GM19395 (cell line): Measurements from ENCODE around the gene SP110.
"Not testable (repeated sequence)": the region's sequence is repeated elsewhere in the genome, so short reads cannot be mapped to it uniquely, and the experiment has no call there.

Experiments used
- ATAC-seq: cut with Tn5 transposase; IDR thresholded peaks from one replicate; pipeline ENCODE4 v1.9.1; 2021; ENCODE audit warnings: mild to moderate bottlenecking, moderate library complexity; ENCODE audit not compliant: unreplicated experiment

SP110 gene

DNA sequence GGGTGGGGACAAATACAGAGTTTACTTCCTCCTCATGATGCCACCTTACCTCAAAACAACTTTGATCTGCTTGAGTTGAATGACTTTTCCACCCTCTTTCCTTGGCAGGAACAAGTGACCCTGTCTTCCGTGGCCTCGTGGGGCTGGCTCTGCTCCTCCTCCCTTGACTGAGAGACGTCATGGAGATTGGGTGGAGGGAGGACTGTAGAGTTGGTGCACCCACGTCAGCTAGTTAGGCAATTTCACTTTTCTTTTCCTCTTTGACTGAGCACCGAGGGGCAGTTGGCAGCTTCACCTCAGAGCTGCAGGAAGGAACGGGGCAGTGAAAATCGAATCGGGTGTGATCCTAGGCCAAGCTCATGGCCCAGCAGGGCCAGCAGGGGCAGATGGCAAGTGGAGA is 5.7 kb upstream of the SP110 start, which contains the start of gene SP140:
Gene SP140 (plus strand): TSS at position 251 of the 400 bp plus-strand sequence. CDS start 109 bp downstream, at position 360.
- ATAC-seq: peak; percentile 74

DNA sequence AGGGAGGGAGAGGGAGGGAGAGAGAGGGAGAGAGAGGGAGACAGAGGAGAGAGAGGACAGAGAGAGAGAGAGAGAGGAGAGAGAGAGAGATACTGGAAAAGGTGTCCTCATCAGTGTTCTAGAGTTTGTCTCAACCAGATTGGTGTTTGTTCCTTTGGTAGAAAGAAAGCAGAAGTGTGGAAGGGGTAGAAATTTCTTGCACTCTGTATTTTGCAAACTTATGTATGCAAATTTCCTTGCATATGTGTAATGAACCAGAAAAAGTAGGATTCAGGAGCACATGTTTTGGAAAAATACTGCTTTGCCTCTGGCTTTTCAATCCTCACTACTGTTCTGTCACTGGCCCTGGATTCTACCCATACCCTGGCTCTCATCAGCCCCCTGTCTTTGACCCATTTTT is 4.7 kb upstream of the SP110 start:
- no peak for ATAC-seq

DNA sequence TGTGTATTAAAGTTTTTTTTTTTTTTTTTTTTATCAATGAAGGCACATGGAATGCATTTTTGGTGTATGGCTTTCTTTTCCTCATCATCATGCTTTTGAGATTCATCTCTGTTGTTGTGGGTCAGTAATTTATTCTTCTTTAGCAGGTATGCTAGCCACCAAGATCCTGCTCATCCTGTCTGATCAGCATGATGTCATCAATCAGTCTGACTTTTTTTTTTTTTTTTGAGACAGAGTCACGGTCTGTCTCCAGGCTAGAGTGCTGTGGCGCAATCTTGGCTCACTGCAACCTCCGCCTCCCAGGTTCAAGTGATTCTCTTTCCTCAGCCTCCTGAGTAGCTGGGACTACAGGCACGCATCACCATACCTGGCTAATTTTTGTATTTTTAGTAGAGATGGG is 3.0 kb upstream of the SP110 start:
- ATAC-seq: not testable (repeated sequence)

DNA sequence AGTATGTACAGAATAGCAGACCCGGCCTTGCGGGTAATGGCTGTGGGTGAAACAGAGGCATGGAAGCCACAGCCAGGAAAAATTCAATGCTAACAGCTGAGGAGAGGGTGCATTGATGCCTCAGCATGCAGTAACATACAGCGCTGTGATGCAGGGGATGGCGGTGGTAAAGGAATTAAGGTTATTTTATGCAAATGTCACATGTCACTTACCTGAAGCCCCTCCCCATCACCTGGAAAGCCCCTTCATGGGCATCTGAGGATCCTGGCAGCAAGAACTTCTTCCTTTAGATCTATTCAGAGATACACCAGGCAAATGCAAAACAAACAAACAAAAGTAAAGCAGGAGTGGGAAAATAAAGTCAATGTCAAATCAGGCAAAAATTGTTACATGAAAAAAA is 1.7 kb upstream of the SP110 start:
- no peak for ATAC-seq

DNA sequence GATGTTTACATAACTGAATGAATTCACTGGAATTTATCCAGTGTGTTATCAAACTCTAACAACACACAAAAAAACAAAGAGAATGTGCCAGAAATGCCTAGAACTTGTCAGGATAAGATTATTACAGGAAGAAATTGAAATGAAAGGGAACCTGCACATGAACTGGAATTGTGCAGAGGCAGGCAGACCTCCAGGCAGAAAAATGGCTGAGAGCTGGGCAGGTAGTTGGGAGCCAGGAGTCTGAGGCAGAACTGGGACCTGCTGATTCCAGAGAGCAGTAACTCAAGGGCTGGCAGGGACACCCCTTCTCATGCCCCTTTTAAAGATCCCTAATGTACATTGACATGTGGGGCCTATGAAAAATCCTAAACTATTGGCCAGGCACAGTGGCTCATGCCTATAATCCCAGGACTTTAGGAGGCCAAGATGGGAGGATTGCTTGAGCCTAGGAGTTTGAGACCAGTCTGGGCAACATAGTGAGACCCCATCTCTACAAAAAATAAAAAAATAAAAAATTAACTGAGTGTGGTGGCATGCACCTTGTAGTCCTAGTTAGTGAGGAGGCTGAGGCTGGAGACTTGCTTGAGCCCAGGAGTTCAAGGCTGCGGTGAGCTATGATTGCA is 674 bp upstream of the SP110 start:
- ATAC-seq: no peak

DNA sequence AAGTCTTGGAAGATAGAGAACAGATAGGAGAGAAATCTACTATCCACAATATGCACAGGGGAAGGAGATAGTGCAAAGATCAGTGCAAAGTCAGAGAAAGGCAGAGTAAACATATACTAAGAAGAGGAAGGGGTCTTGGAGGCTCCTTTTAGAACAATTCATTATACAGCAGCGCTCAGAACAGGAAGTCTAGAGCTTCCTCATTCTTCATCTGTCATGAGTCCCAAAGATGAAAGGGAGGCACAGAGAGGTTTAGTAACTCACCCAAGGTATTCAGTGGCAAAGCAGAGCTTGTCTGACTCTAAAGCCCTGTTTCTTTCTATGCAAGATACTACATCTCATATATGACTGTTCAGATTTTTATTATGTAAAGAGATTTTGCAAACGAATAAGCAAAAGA is 1.4 kb downstream of the SP110 start:
- ATAC-seq: peak; percentile 31

DNA sequence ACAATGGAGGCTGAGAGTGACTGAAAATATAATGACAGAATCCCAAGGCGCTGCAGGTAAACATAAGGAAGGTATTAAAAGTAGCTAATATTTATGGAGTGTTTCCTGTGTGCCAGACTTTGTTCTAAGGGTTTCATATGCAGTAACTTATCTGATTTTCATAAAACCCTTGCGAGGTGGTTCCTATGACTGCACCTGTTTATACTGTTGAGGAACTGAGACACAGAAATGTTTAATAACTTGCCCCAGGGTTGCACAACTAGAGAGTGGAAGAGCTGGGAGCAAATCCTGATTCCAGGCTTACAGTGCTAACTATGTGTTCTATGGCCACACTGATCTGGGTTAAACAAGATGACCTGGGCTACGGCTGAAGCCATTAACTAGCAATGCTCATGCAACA is 2.4 kb downstream of the SP110 start:
- no peak for ATAC-seq

DNA sequence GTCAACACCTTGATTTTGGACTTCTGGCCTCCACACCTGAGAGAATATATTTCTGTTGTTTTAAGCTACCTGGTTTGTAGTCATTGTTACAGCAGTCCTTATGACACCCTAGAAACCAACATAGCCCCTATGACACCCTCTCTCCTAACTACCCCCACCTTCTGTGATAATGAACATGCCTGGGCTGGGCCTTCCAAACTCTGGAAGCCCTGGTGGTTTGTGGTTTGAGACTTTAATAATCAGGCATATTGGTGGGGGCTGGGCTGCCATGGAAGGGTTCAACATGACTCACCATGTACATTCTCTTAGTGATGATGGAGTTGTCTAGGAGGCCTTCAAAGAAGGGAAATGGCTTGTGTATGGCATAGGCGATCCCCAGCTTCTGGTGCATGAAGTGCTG is 3.3 kb downstream of the SP110 start:
- ATAC-seq: no peak

DNA sequence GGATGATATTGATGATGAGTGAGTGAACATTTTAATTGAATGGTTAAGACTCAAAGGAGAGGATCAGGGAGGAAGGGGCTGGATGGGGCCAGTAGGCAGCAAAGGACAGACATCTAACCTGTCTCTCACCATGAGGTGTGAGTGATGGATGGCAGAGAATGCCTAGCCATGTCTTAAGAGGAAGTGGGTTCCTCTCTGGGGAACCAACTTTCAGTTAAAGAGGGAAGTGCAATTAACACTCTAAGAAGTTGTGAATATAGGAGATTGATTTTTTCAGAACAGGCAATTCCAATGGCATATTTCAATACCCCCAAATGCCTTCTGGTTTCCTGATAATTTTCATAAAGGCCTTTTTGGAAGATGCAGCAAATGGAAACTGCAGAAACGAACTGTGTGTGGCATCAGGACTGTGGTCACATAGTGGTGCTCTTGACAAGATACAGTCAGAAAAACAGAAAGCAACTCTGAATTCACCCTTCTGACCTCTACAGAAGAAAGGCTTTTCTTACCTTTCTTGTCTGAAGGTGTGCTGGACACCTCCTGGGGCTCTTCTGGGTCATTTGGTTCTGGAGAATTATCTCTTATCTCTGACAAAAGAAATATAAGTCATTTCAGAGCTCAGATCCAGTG is 10.2 kb downstream of the SP110 start:
- no peak for ATAC-seq

DNA sequence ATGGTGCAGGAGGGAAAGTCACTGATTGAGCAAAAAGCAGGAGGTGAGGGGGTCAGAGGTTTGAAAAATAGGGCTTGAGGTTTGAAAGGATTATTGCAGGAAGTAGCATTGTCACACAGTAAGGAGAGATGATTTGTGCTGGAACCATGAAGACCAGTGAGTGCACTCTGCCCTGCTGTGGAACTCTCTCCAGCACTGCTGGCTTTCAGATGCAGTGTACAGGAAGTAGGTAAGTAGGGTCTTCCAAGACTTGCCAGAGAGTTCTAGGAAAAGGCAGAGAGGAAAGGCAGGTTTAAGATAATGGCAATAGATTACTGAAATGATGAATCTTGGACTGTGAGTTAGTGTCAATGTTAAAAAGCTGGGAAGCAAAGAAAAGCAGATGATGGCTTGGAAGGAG is 11.2 kb downstream of the SP110 start:
- ATAC-seq: no peak

DNA sequence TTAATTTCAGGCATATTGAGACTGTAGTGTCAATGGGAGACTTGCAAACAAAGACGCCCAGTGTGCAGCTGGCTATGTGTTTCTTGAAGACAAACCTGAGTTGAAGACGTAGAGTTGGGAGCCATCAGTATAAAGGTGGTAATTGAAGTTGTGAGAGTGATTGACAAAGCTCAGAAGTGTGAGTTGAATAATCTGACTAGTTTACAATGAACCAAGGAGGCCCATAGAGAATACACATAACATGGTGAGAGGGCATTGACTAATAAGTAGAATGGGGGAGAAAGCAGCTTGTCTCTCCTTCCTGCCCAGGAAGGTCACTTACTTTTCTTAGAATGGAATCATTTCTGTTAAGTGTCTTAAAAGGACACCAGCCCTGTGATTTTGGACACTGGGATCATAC is 14.1 kb downstream of the SP110 start:
- no peak for ATAC-seq

DNA sequence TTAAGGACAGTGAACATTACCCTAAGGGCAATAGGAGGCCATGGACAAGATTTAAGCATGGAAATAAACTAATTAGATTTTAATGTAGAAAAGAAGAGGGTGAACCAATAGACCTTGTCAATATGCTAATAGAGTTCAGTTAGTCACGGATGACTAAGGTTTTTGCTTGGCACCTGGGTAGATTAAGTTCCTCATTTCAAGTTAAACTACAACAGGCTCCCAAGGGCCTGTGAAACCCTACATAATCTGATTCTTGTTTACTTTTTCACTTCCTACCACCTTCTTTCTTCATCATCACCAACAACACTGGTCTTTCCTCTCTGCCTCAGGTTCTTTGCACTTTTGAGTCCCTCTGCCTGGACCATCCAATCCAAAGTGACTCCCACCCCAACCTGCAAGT is 14.8 kb downstream of the SP110 start:
- peak; percentile 51 for ATAC-seq

DNA sequence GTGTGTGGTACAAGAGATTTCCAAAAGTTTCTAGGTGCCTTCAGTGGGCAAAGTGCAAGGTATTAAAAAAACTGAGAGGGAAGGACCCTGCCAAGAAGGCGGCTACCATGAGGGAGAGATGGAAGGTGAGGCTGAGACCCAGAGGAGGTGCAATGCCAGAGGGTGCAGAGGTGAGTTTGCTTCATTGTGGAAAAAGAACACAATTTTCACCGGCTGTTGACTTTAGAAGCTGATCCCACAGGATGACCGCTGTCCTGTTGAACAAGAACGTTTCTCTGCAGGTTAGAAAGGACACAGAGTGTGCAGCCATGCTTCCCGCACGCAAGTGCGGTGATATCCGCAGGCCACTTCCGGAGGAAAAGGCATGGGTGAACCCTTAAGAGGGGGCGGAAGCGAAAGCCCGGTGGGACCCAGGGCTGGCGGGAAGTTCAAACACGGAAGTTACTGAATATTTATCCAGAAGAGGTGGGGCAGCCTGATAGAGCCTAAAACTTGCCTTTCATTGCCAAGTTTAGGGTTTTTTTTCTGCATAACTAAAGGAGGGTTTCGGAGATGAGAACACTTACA is 16.6 kb downstream of the SP110 start:
- ATAC-seq: peak; percentile 55

DNA sequence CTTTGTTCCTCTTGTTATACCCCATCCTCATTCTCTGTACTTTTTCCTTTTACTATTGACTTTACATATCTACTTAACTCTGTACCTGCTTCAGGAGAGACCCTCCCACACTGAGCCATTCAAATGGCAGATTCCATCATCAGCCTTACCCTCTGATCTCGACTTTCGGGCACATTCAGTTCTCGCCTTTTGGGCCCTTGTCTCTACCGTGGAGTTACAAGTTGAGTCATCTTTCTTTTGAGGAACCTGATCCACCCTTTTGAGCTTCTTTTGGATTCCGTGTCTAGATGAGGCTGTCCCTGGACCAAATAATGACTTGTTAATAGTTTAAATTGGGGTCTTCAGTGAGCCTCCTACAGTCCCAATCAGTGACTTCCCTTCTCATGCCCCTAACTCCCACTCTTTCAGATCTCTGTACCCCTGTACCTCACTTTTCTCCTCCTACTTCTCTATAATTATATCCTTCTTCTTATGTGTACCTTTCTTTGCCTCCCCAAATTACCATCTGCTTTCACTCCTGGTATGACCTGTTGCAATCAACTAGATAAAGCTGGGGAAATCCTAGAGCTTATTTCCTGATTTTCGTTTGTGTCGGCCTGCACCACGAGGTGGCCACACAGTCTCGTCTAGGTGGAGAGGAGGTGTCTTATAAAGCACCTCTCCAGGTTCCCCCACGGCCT is 17.2 kb downstream of the SP110 start:
- ATAC-seq: peak; percentile 58

DNA sequence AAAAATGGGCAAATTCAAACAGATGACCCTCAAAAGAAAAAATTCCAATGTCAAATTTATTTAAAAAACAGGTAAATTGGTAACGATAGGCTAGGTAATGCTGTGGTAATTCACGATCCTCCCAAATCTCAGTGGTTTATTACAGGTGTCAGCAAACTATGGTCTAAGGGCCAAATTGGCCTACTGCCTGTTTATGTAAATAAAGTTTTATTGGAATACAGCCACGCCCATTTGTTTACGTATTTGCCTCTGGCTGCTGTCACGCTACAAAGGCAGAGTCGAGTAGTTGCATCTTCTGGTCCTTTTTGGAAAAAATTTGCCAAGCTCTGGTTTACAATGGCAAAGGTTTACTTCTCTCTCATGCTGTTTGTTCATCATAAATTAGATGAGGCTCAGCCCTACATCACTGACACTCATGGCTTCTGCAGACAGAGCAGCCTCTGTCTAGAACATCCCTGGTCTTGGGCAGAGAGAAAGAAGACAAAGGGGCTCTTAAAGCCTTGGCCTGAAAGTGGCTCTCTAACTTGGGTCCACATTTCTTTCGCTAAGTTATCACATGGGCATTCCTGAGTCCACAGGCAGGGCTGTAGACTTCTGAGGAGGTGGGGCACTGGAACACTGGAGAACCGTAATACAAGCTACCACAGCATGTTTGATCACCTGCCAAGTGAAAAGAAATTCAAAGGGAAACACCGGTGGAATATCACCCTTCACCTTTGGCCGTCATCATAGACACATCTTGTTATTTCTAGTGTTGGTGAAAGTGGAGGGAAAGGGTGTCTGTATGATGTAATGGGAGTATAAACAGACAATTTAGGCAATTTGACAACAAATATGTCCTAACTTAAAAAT is 34.8 kb downstream of the SP110 start:
- ATAC-seq: no peak

DNA sequence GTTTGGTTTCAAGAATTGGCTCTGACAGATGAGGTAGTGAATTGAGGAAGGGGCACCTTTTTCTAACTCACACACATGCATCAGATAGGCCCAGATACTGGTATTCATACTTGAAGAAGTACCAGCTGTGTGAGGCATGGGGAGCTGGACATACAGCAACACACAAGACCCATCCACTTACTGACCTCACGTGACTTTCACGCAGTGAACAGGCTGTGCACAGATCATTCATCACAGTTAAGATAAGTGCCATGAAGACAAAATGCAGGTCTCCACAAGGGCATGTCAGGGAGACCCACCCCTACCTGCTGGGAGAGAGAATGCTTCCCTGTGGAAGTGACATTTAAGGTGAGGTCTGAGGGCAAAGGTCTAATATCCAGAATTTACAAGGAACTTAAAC is 38.6 kb downstream of the SP110 start:
- ATAC-seq: no peak

DNA sequence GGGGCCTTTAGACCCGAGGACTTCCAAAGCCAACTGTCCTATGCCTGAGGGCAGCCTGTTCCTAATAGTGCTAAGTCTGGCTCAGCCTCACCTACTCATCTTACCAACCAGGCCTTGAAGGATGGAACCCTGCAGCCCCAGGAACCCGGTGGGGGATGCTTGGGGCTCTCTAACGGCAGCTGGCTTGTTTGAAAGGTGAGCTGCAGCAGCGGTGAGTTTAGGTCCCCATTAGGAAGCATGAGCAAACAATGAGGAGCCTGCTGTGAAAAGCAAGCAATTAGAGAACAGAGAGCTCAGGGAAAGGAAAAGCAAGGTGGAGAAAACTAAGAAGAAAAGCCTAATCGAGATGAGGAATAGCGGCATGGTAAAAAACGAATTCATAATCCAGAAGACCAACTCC is 39.9 kb downstream of the SP110 start:
- no peak for ATAC-seq

DNA sequence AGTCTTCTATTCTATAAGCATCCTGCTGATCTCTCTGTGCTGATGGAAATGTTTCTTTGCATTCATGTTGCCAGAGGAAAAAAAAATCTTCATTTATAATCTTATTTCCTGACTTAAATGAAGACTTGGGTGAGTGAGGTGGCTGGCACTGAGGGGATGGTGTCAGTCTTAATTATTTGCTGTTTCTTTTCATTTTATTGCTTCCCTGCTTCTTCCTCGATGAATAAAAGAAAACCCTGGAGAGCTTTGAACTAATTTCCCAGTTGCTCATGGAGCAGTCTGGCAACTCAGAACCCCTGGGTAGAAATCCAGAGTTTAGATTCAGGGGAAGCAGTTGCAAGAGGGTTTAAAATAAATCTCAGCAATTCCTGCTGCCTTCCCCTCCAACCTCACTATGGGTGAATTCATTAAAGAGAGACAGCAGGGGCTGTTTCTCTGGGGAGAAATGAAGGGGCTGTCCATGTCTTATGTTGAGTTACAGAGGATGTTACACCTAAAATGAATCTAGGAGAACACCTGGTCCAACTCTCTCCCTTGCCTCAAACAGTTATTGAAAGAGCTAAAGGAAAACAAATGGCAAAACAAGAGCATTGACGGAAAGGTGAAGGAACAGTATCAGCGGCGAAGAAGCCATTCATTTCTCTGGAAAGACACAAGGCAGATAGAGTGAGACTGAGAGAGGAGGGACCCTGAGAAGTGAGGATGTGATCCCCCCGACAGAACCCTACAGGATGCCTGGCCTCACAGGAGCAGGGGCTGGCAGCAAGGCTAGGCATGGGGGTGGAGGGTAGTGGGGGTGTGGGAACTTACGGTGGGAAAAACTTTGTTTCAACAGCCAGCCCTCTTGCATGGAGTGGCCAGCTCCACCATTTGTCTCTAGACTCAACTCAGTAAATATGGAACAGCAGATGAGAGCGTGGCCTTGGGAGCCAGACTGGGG is 41.0 kb downstream of the SP110 start:
- ATAC-seq: no peak

DNA sequence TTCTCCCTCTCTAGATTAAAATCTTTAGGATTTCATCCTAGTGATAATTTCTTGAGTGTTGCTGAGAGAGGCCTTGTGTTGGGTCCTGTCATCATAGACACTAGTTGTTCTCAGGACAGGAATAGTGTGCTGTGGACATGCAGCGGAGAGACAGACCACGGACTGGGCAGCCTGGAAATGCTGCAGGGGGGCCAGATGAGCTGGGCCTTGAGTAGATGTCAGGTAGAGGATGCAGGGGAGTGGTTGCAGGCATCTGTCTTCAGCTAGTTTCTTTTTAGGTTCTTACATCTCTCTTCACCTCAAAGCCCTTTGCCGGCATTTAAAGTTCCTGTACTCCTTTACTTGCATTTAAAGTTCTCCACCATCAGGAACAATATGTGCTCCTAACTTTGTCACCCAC is 42.8 kb downstream of the SP110 start:
- no peak for ATAC-seq

DNA sequence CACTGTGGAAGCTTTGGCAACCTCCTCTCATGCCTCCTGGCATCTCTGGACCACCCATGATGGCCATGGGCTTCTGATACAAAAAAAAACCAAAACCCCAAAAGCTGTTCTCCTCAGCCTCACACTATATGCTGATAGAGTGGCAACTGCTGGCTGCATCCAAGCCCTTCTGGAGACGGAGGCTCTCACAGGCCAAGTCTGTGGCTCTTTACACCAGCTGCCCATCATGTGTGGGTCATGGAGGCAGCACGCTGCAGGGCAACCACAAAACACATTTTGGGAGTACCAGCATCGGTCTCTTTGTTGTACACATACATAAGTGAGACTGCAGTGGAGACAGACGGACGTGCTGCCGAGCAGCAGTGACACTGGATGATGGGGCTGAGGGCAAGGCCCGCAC is 45.3 kb downstream of the SP110 start:
- no peak for ATAC-seq
